ENCODE data around the gene UGT1A1. TPM values are rescaled to one million over a fixed set of nuclear protein-coding genes. Genes with fewer than 3 reads are reported as not detected.

UGT1A1 gene
- total RNA-seq, 1 donor from 2014 or later: not detected

DNA sequence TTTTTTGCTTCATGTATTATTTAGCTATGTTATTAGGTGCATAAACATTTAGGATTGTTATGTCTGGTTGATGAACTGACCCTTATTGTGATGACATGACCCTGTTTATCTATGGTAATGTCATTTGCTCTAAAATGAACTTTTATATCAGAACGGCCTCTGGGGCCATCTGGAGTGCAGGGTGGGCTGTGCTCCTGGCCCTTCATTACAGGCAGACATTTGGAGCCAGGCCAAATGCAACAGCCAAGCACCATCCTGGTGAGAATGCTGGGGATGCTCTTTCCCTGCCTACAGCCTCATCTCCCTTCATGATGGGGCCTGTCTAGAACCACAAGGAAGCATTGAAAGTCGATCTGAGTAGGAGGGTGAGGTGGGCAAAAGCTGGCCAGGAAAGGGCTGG is 56.3 kb downstream of the UGT1A1 start:
- Mint-ChIP-seq H3K27me3 (ENCODE audit: low read depth) (no peaks in the 10 kb centered on the region), H3K4me3 (no peak overlapping the region), H3K36me3 (ENCODE audit: low read depth) (no peaks in the 10 kb centered on the region), H3K27ac (ENCODE audit: unreplicated experiment) (no peak overlapping the region), H3K4me1 (peaks cover 12% of the 10 kb centered on the region), H3K9me3 (no peaks in the 10 kb centered on the region)
- TF ChIP-seq, protein P1, sequence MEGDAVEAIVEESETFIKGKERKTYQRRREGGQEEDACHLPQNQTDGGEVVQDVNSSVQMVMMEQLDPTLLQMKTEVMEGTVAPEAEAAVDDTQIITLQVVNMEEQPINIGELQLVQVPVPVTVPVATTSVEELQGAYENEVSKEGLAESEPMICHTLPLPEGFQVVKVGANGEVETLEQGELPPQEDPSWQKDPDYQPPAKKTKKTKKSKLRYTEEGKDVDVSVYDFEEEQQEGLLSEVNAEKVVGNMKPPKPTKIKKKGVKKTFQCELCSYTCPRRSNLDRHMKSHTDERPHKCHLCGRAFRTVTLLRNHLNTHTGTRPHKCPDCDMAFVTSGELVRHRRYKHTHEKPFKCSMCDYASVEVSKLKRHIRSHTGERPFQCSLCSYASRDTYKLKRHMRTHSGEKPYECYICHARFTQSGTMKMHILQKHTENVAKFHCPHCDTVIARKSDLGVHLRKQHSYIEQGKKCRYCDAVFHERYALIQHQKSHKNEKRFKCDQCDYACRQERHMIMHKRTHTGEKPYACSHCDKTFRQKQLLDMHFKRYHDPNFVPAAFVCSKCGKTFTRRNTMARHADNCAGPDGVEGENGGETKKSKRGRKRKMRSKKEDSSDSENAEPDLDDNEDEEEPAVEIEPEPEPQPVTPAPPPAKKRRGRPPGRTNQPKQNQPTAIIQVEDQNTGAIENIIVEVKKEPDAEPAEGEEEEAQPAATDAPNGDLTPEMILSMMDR (conservative IDR thresholded peaks at IDR 0.05): no peak
- no peak for DNase-seq (ENCODE audit: low read depth, low spot score)

DNA sequence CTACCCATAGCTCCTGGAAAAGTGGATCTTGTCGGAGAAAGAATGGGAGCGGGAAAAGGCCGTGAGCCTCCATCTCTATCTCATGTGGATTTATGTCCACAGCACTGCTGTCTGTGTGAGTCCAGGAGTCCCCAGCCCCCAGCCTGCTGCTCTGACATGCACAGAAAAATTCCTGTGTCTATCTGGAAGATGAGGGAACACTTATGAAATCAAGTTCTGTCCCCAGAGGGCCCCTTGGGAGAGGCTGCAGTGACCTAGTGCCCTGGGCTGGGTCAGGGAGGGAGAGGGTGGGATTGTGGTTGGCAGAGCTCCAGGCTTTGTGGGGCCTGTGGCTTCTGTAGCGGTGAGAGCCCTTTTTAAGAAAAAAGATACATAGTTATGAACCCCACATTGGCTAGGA is 56.7 kb downstream of the UGT1A1 start:
- TF ChIP-seq, protein P1 (conservative IDR thresholded peaks at IDR 0.05): no peak
- Mint-ChIP-seq H3K4me3 (no peak overlapping the region), H3K27me3 (ENCODE audit: low read depth) (no peaks in the 10 kb centered on the region), H3K27ac (ENCODE audit: unreplicated experiment) (no peak overlapping the region), H3K9me3 (no peaks in the 10 kb centered on the region), H3K36me3 (ENCODE audit: low read depth) (no peaks in the 10 kb centered on the region), H3K4me1 (peaks cover 12% of the 10 kb centered on the region)
- no peak for DNase-seq (ENCODE audit: low read depth, low spot score)

- DNase-seq (ENCODE audit: low read depth, low spot score): no peak
- no peak overlapping the region for H3K4me3 Mint-ChIP-seq
- peaks cover 12% of the 10 kb centered on the region for H3K4me1 Mint-ChIP-seq
- H3K27ac Mint-ChIP-seq (ENCODE audit: unreplicated experiment): no peak overlapping the region
- no peaks in the 10 kb centered on the region for H3K27me3 Mint-ChIP-seq (ENCODE audit: low read depth)
- TF ChIP-seq, protein P1 (conservative IDR thresholded peaks at IDR 0.05): no peak
- H3K36me3 Mint-ChIP-seq (ENCODE audit: low read depth): no peaks in the 10 kb centered on the region
- H3K9me3 Mint-ChIP-seq: no peaks in the 10 kb centered on the region
Observed at GRCh38 chr2:233817361-233817911, 57.4 kb downstream of the UGT1A1 start.

DNA sequence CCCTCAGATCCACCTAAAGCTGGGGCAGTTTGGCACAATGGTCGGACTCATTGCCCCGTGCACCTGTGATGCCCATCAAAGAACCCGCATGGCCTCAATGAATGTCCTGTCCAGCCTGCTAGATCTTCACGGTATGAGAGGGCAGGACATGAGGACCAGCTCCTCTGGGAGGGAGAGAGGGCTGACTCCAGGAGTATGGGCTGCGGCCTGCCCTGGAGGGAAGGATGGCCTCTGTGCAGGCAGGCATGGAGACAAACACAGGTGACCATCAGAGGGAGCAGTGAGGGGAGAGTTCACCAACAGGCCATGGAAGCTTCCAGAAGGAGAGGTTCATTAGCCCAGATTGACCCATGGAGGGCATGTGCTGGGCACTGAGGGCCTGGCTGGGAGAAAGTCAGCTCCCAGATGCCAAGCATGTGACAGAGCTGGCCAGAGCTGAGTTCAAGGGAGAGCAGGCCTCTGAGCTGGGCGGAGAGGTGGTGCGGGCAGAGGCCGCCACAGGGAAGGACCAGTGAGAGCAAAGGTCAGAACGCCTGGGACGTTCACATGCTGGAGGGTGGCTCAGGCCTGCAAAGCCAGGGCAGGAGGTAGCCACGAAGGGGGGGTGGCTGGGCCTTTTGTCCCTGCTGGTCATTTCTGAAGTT is 58.0 kb downstream of the UGT1A1 start:
- no peaks in the 10 kb centered on the region for H3K27me3 Mint-ChIP-seq (ENCODE audit: low read depth)
- H3K4me3 Mint-ChIP-seq: no peak overlapping the region
- no peaks in the 10 kb centered on the region for H3K36me3 Mint-ChIP-seq (ENCODE audit: low read depth)
- peaks cover 12% of the 10 kb centered on the region for H3K4me1 Mint-ChIP-seq
- TF ChIP-seq, protein P1 (conservative IDR thresholded peaks at IDR 0.05): no peak
- H3K9me3 Mint-ChIP-seq: no peaks in the 10 kb centered on the region
- no peak overlapping the region for H3K27ac Mint-ChIP-seq (ENCODE audit: unreplicated experiment)
- no peak for DNase-seq (ENCODE audit: low read depth, low spot score)

- no peak overlapping the region for H3K4me3 Mint-ChIP-seq
- H3K27me3 Mint-ChIP-seq (ENCODE audit: low read depth): no peaks in the 10 kb centered on the region
- H3K27ac Mint-ChIP-seq (ENCODE audit: unreplicated experiment): no peak overlapping the region
- H3K9me3 Mint-ChIP-seq: no peaks in the 10 kb centered on the region
- TF ChIP-seq, protein P1 (conservative IDR thresholded peaks at IDR 0.05): no peak
- no peak for DNase-seq (ENCODE audit: low read depth, low spot score)
- H3K36me3 Mint-ChIP-seq (ENCODE audit: low read depth): no peaks in the 10 kb centered on the region
- H3K4me1 Mint-ChIP-seq: peaks cover 12% of the 10 kb centered on the region
Observed at GRCh38 chr2:233818639-233819621, 58.9 kb downstream of the UGT1A1 start.
